Endothelial cell of umbilical vein (primary cell): ENCODE results near the gene TMEM126A. TPM values are rescaled to one million over a fixed set of nuclear protein-coding genes. Genes with fewer than 3 reads are reported as not detected.
A peak's percentile ranks its signal among the peaks of the same experiment; 100 is the strongest.

ENCODE experiments used
- BruUV-seq: library from RNA; stranded (reverse); fragments of 400-500 nt; replicated peaks from 2 replicates; lab custom pipeline; 2021; lab: Mats Ljungman, UMichigan
- CTCF ChIA-PET: fragments of 300-600, 350-600 bp; sonication (Branson Sonifier 250); formaldehyde crosslinking; loops from one replicate; lab custom pipeline; 2021; ENCODE audit warnings: antibody characterized with exemption, inconsistent platforms; lab: Charles Lee
- POLR2A ChIA-PET: fragments of 300-600, 350-600 bp; sonication (Branson Sonifier 250); formaldehyde crosslinking; loops from one replicate; lab custom pipeline; 2021; ENCODE audit warnings: antibody characterized with exemption, inconsistent platforms; lab: Charles Lee
- DNase-seq: peaks from one replicate; pipeline ENCODE4 v3.0.0-alpha.2; 2011; ENCODE audit warnings: low read depth, low spot score
- FAIRE-seq: peaks from 2 replicates; lab custom pipeline; 2011; peaks lifted over from hg19 to GRCh38; lab: Jason Lieb, UNC
- H2AFZ ChIP-seq: 2 replicates; pipeline ENCODE4 v1.6.0; 2012; ENCODE audit warnings: low read depth, low read length, control low read depth, inconsistent platforms
- H3K27ac ChIP-seq: 2 replicates; pipeline ENCODE4 v1.5.1; 2011; ENCODE audit warnings: low read depth, mild to moderate bottlenecking, control low read depth, low read length, moderate library complexity; ENCODE audit not compliant: insufficient read depth
- H3K27me3 ChIP-seq, 2 experiments: 2 replicates each; pipeline versions ENCODE4 v1.6.0 to v1.6.1; 2011; ENCODE audit warnings: low read length in 2 of 2, mixed read lengths in 1 of 2; ENCODE audit not compliant: control insufficient read depth in 2 of 2, insufficient read depth in 2 of 2
- H3K36me3 ChIP-seq, 2 experiments: 2 replicates in 1 of 2; 3 replicates in 1 of 2; pipeline ENCODE4 v1.5.1; 2011; ENCODE audit warnings: low read length in 2 of 2, mild to moderate bottlenecking in 1 of 2, moderate library complexity in 1 of 2; ENCODE audit not compliant: control insufficient read depth in 2 of 2, insufficient read depth in 2 of 2; ENCODE audit errors: extremely low read depth in 1 of 2
- H3K4me1 ChIP-seq: 3 replicates; pipeline ENCODE4 v1.5.1; 2011; ENCODE audit warnings: mild to moderate bottlenecking, low read length; ENCODE audit not compliant: control insufficient read depth, insufficient read depth; ENCODE audit errors: extremely low read depth
- H3K4me2 ChIP-seq: 2 replicates; pipeline ENCODE4 v1.6.1; 2011; ENCODE audit warnings: low read length, control low read depth, mixed read lengths; ENCODE audit not compliant: insufficient read depth
- H3K4me3 ChIP-seq, 3 experiments: fragments of 200-600 bp in 1 of 3; sonication (generic), shearing (Covaris generic) in 1 of 3; replicated peaks in 1 of 3; 2 replicates each; pipeline ENCODE4 v1.5.1; 2011 to 2016; ENCODE audit warnings: control low read depth in 3 of 3, low read length in 3 of 3, mild to moderate bottlenecking in 2 of 3, inconsistent platforms in 1 of 3, low read depth in 1 of 3, moderate library complexity in 1 of 3; ENCODE audit not compliant: insufficient read depth in 1 of 3
- H3K79me2 ChIP-seq: 2 replicates; pipeline ENCODE4 v1.6.0; 2012; ENCODE audit warnings: low read length, inconsistent platforms; ENCODE audit not compliant: control insufficient read depth, insufficient read depth
- H3K9ac ChIP-seq: replicated peaks from 2 replicates; pipeline ENCODE3; 2011; ENCODE audit warnings: low read length, control low read depth; ENCODE audit not compliant: insufficient read depth; ENCODE audit errors: extremely low read depth
- H3K9me1 ChIP-seq: replicated peaks from 3 replicates; pipeline ENCODE4 v1.6.0; 2011; ENCODE audit warnings: mild to moderate bottlenecking, low read length; ENCODE audit not compliant: control insufficient read depth, insufficient read depth; ENCODE audit errors: extremely low read depth
- H3K9me3 ChIP-seq: replicated peaks from 2 replicates; pipeline ENCODE4 v1.5.1; 2012; ENCODE audit warnings: low read length, inconsistent platforms; ENCODE audit not compliant: control insufficient read depth, insufficient read depth
- H4K20me1 ChIP-seq: replicated peaks from 2 replicates; pipeline ENCODE3; 2011; ENCODE audit warnings: mild to moderate bottlenecking, low read length; ENCODE audit not compliant: control insufficient read depth, insufficient read depth; ENCODE audit errors: extremely low read depth
- EZH2 ChIP-seq: IDR thresholded peaks from 2 replicates; pipeline ENCODE4 v1.6.1; 2012; ENCODE audit warnings: borderline replicate concordance, low read depth, mild to moderate bottlenecking, moderate library complexity, low read length, inconsistent platforms; ENCODE audit not compliant: severe bottlenecking
- FOS ChIP-seq: IDR thresholded peaks from 2 replicates; pipeline ENCODE4 v1.6.1; 2011; ENCODE audit warnings: mild to moderate bottlenecking, low read length, moderate library complexity, borderline replicate concordance; ENCODE audit not compliant: insufficient read depth
- GATA2 ChIP-seq: IDR thresholded peaks from 2 replicates; pipeline ENCODE4 v1.7.0; 2011; ENCODE audit warnings: low read depth, mild to moderate bottlenecking, moderate library complexity, mixed read lengths, low read length; ENCODE audit not compliant: insufficient read length, insufficient read depth
- JUN ChIP-seq: IDR thresholded peaks from 2 replicates; pipeline ENCODE4 v1.6.1; 2011; ENCODE audit warnings: borderline replicate concordance, low read depth; ENCODE audit not compliant: insufficient read length, insufficient read depth
- MYC ChIP-seq: IDR thresholded peaks from one replicate; pipeline ENCODE4 v1.6.1; 2011; ENCODE audit warnings: mild to moderate bottlenecking, low read depth, low read length
- POLR2A ChIP-seq: IDR thresholded peaks from 2 replicates; pipeline ENCODE4 v1.6.1; 2012; ENCODE audit warnings: low read depth, mild to moderate bottlenecking, control low read depth, low read length
- POLR2AphosphoS5 ChIP-seq: IDR thresholded peaks from 2 replicates; pipeline ENCODE4 v1.6.1; 2012; ENCODE audit warnings: low read depth, mild to moderate bottlenecking, control low read depth, low read length, moderate library complexity; ENCODE audit not compliant: insufficient read depth
- dilution Hi-C: fragments of 300-500 bp; cut with MboI; formaldehyde crosslinking; loops from one replicate; pipeline ENCODE4 v1.15.0; 2019; ENCODE audit warnings: low sequenced_read_pairs; ENCODE audit not compliant: extremely low pct_ligation_motif_present
- intact Hi-C: fragments of 100-400 bp; cut with micrococcal nuclease; formaldehyde crosslinking; loops from one replicate; pipeline ENCODE4 v1.10.0; 2022
- polyA plus RNA-seq, 4 experiments: library from polyadenylated mRNA; depleted of rRNA in 3 of 4; stranded (reverse) in 3 of 4; unstranded in 1 of 4; fragments of >200 nt; gene quantifications; 2 replicates each; pipeline versions ENCODE4 v1.2.1 to v1.2.3, GENCODE V29; 2011 to 2012; ENCODE audit warnings: missing spikeins in 1 of 4
- total RNA-seq: library from RNA; stranded (reverse); gene quantifications from 2 replicates; pipeline ENCODE4 v1.2.3, GENCODE V29; 2021
- TF ChIP-seq, protein P1 (sequence below), 2 donors: IDR thresholded peaks; 1 replicate in 1 of 2; 2 replicates in 1 of 2; pipeline ENCODE4 v1.5.1; 2011; ENCODE audit warnings: low read length in 2 of 2, mild to moderate bottlenecking in 2 of 2, moderate library complexity in 2 of 2, control low read depth in 1 of 2, inconsistent platforms in 1 of 2, low read depth in 1 of 2; ENCODE audit not compliant: insufficient read depth in 1 of 2; ENCODE audit errors: extremely low read depth in 1 of 2
- TF ChIP-seq, protein P2 (sequence below): IDR thresholded peaks from 2 replicates; pipeline ENCODE4 v1.6.1; 2011; ENCODE audit not compliant: insufficient read depth, insufficient read length

The TMEM126A gene
- total and polyA plus RNA-seq, 2 donors (not counting 3 experiments of a cell fraction or from before 2014, with no cell fraction given), result 35.3 to 45.8 TPM

DNA sequence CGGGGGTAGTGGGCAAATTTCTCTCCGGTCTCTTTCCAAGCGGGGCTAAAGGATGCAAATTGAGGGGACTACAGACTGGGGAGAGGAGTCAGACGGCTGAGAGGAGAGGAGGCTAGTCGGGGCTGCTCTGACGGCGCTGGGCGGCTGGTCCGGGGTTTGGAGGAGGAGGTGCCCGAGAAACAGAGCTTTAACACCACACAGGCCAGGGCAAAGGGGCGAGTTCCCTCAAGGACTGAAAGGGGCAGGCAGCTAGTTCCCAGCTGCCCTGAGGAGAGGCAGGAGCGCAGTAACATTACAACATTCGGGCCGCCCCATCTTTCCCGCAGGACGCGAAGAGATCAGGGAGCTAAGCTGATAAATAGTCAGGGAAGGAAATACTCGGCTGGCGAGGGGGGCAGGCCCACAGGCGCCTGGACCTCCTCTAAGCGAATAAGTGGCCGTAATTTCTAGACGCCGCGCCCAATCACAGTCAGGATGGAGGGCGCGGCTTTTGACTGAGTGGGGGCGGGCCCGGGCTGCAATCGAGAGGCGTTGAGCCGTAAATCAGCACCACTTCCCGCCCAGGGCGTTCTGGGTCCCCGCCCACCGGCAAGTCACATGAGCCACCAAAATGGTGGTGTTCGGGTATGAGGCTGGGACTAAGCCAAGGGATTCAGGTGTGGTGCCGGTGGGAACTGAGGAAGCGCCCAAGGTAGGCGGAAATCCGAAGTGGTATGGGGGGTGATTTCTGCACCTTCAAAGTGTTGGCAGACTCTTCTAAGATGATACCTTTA lies 19.6 kb upstream of the TMEM126A start, which contains the start of gene TMEM126B:
TMEM126B (plus strand) TSS at position 596 of the 773 bp plus-strand sequence; CDS start at position 611, 15 bp downstream.
- H3K36me3 ChIP-seq, result peaks cover 0 to 4% of the 10 kb centered on the region in 2 experiments
- H3K79me2 ChIP-seq, result peaks cover 34% of the 10 kb centered on the region
- intact Hi-C loops, result loop anchor here (1.0 to 2.0 kb wide), 3 partner anchors 19 to 36 kb away; partner anchors contain the start of gene TMEM126A
- peak within 1 kb of the TSS; percentile 68 for H3K27ac ChIP-seq
- peak; percentile 95 for FAIRE-seq
- BruUV-seq, result TSS peak; percentile 57
- TF ChIP-seq POLR2A (peak; percentile 96), POLR2AphosphoS5 (peak; percentile 81), EZH2 (no peak), JUN (no peak), FOS (no peak), MYC (no peak), GATA2 (no peak)
- TF ChIP-seq, protein P1, sequence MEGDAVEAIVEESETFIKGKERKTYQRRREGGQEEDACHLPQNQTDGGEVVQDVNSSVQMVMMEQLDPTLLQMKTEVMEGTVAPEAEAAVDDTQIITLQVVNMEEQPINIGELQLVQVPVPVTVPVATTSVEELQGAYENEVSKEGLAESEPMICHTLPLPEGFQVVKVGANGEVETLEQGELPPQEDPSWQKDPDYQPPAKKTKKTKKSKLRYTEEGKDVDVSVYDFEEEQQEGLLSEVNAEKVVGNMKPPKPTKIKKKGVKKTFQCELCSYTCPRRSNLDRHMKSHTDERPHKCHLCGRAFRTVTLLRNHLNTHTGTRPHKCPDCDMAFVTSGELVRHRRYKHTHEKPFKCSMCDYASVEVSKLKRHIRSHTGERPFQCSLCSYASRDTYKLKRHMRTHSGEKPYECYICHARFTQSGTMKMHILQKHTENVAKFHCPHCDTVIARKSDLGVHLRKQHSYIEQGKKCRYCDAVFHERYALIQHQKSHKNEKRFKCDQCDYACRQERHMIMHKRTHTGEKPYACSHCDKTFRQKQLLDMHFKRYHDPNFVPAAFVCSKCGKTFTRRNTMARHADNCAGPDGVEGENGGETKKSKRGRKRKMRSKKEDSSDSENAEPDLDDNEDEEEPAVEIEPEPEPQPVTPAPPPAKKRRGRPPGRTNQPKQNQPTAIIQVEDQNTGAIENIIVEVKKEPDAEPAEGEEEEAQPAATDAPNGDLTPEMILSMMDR (IDR thresholded peaks at IDR 0.05; ENCODE audit: extremely low read depth in 1 of 2, insufficient read depth in 1 of 2, low read depth in 1 of 2, low read length in 2 of 2), result no peak
- TF ChIP-seq, protein P2, sequence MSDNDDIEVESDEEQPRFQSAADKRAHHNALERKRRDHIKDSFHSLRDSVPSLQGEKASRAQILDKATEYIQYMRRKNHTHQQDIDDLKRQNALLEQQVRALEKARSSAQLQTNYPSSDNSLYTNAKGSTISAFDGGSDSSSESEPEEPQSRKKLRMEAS, result peak; percentile 81
- CTCF ChIA-PET, result interaction anchor here (0.5 to 1.7 kb wide), 9 partner anchors 17 to 1689 kb away, joined by 3 to 8 read pairs (median 3); partner anchors contain the start of genes CCDC83 and TMEM126A
- peak within 1 kb of the TSS; percentile 73 to 99 (median 91) for H3K4me3 ChIP-seq
- H3K9me1 ChIP-seq, result no peaks in the 10 kb centered on the region
- H4K20me1 ChIP-seq, result no peaks in the 10 kb centered on the region
- H3K27me3 ChIP-seq, result peaks cover 2 to 6% of the 10 kb centered on the region in 2 experiments
- H3K4me1 ChIP-seq, result peaks cover 16% of the 10 kb centered on the region
- peak within 1 kb of the TSS; percentile 92 for H3K4me2 ChIP-seq
- DNase-seq, result peak; percentile 98
- POLR2A ChIA-PET, result interaction anchor here (0.7 to 0.8 kb wide), 2 partner anchors 12 to 19 kb away, joined by 3 to 5 read pairs; partner anchors contain the start of gene TMEM126A
- H3K9ac ChIP-seq, result peak within 1 kb of the TSS; percentile 82
- dilution Hi-C loops, result no loop called here
- no peaks in the 10 kb centered on the region for H3K9me3 ChIP-seq
- peak within 1 kb of the TSS; percentile 87 for H2AFZ ChIP-seq
